GM13976 (cell line): ENCODE data around the gene CRYL1.

Source experiments
- DNase-seq: peaks from one replicate; pipeline ENCODE4 v3.0.0; 2012; ENCODE audit warnings: low spot score
- in situ Hi-C: fragments of 300-500 bp; cut with MboI; formaldehyde crosslinking; loops from one replicate; pipeline ENCODE4 v1.12.0; 2022; ENCODE audit warnings: low sequenced_read_pairs, mixed read lengths, inconsistent platforms; ENCODE audit not compliant: unreplicated experiment
- TF ChIP-seq, protein P1 (sequence below): IDR thresholded peaks from 2 replicates; pipeline ENCODE4 v1.5.1; 2012; ENCODE audit warnings: borderline replicate concordance, mild to moderate bottlenecking; ENCODE audit not compliant: insufficient read depth; ENCODE audit errors: extremely low read depth, missing control alignments, control extremely low read depth

The CRYL1 gene

GRCh38 chr13:20383058-20383457, 142.6 kb downstream of the CRYL1 start:
- DNase-seq = no peak
- in situ Hi-C loops = no loop called here
- TF ChIP-seq, protein P1, sequence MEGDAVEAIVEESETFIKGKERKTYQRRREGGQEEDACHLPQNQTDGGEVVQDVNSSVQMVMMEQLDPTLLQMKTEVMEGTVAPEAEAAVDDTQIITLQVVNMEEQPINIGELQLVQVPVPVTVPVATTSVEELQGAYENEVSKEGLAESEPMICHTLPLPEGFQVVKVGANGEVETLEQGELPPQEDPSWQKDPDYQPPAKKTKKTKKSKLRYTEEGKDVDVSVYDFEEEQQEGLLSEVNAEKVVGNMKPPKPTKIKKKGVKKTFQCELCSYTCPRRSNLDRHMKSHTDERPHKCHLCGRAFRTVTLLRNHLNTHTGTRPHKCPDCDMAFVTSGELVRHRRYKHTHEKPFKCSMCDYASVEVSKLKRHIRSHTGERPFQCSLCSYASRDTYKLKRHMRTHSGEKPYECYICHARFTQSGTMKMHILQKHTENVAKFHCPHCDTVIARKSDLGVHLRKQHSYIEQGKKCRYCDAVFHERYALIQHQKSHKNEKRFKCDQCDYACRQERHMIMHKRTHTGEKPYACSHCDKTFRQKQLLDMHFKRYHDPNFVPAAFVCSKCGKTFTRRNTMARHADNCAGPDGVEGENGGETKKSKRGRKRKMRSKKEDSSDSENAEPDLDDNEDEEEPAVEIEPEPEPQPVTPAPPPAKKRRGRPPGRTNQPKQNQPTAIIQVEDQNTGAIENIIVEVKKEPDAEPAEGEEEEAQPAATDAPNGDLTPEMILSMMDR = no peak

- no peak for DNase-seq
- TF ChIP-seq, protein P1 = no peak
- in situ Hi-C loops = no loop called here
These were observed 144.3 kb downstream of the CRYL1 start for GRCh38 chr13:20381401-20381800.

GRCh38 chr13:20378721-20379120, 146.9 kb downstream of the CRYL1 start:
- no peak for DNase-seq
- TF ChIP-seq, protein P1 = no peak
- in situ Hi-C loops = no loop called here

- TF ChIP-seq, protein P1 = no peak
- in situ Hi-C loops = no loop called here
- no peak for DNase-seq
These were observed 147.9 kb downstream of the CRYL1 start for GRCh38 chr13:20377720-20378119.

- TF ChIP-seq, protein P1 = no peak
- DNase-seq = no peak
- in situ Hi-C loops = no loop called here
These were observed 149.8 kb downstream of the CRYL1 start for GRCh38 chr13:20375871-20376270.

GRCh38 chr13:20373861-20374260, 151.8 kb downstream of the CRYL1 start:
- in situ Hi-C loops = no loop called here
- no peak for DNase-seq
- TF ChIP-seq, protein P1 = no peak

DNA sequence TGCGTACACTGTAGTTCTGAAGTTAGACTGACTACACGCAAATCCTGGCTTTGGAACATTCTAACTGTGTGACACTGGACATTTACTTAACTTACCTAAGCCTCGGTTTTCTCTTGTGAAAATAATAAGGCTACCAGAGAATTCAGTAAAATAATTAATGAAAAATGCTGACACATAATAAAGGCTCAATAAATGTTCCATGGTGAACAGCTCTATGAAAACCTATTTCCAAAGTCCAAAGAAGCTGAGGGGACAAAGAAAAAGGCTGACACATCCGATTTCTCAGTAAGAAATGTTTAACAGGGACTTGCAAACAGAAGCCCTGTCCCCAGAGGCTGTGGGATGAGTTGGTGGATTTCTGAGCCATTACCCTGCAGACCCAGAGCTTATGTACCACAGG, 153.8 kb downstream of the CRYL1 start:
- DNase-seq = no peak
- TF ChIP-seq, protein P1 = no peak
- in situ Hi-C loops = no loop called here
